Left ventricle myocardium superior (tissue), 1 donor: Measurements from ENCODE around the gene STARD8. TPM values are rescaled to one million over a fixed set of nuclear protein-coding genes. Genes with fewer than 3 reads are reported as not detected.
"Not testable (repeated sequence)": the region's sequence is repeated elsewhere in the genome, so short reads cannot be mapped to it uniquely, and the experiment has no call there.

Experiments used
- ATAC-seq: fragments of 200-7000 bp; cut with Tn5 transposase; one replicate; pipeline ENCODE4 v1.9.1; 2020; ENCODE audit warnings: mild to moderate bottlenecking, moderate library complexity
- DNase-seq: peaks from one replicate; pipeline ENCODE4 v3.0.0-alpha.2; 2020
- intact Hi-C: fragments of 100-400 bp; cut with micrococcal nuclease; formaldehyde crosslinking; loops from one replicate; pipeline ENCODE4 v1.11.0; 2022
- total RNA-seq: library from RNA; stranded (reverse); fragmentation: NEBNext Ultra II Directional; extraction: Animal tissue kit (Norgen Biotek cat#: 25700); gene quantifications from one replicate; pipeline ENCODE4 v1.2.1, GENCODE V29; 2021
- donor health status: DM: no; HTN: yes; CAD: no; lungs with severe emphysema.

STARD8 gene
- total RNA-seq, 1 donor from 2014 or later: 10.5 TPM

GRCh38 chrX:68652326-68653170 is 5.1 kb downstream of the STARD8 start:
- no peak for DNase-seq
- no peak for ATAC-seq
- intact Hi-C loops: no loop called here

DNA sequence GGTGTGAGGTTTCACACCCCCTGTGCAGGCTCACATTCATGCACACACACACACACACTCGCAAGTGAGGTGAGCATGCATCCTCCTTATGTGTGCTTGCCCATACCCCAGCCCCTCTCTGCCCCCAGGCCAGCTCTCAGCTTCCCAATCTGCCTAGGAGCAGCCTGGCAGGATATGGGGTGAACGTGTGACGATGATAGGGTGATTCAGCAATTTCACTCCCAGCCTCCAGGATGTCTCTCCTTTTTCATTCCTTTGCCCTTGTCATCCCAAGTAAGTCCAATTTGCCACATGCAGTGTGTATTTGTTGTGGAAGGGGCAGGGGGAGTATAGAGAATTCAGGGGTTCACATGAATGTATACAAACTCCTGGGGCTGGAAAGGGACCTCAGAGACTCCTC is 7.2 kb downstream of the STARD8 start:
- ATAC-seq (no peak), DNase-seq (no peak)
- intact Hi-C loops: no loop called here

- DNase-seq, intact Hi-C loops, ATAC-seq: not testable (repeated sequence)
These were observed 9.0 kb downstream of the STARD8 start for GRCh38 chrX:68656473-68656872.

GRCh38 chrX:68658530-68658929 is 11.1 kb downstream of the STARD8 start:
- ATAC-seq (peak; percentile 95), DNase-seq (peak; percentile 60)
- intact Hi-C loops: no loop called here

DNA sequence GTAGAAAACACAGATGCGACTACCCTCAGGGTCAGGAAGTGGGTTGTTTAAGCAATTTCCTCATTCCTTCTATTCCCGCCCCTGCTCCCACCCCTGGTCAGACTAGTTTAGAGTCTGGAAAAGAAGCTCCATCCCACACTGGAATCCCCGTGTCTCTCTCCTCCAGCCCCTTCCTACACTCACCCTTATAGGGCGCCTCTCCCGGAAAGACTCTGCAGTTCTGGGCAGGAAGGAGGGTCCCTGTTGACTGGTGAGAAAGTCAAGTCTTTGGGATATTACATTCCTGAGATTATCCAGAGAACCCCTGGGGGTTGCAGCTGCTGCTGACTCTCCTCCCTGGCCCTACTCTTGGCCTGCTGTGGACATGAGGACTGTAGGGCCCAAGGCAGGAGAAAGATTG is 11.9 kb downstream of the STARD8 start:
- intact Hi-C loops: no loop called here
- DNase-seq: no peak
- ATAC-seq: peak; percentile 58

DNA sequence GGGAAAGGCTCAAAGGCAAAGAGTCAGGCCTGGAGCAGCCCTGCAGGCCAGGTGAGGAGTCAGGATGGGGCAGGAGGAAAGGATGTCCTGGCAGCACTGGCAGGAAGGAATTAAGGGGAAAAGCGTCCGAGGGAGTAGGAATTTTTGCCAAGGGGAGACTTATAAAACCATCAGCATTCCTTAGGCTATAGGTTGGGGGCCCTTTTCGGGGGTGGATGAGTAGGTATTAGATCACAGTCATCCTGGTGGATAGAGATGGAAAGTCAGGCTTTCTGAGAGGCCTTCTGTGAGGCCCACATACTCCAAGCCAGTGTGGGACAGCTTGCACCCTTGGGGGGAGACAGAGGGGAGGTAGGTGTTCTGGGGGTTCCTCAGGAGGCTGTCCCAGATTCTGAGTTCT is 12.3 kb downstream of the STARD8 start:
- intact Hi-C loops: no loop called here
- DNase-seq: no peak
- no peak for ATAC-seq

DNA sequence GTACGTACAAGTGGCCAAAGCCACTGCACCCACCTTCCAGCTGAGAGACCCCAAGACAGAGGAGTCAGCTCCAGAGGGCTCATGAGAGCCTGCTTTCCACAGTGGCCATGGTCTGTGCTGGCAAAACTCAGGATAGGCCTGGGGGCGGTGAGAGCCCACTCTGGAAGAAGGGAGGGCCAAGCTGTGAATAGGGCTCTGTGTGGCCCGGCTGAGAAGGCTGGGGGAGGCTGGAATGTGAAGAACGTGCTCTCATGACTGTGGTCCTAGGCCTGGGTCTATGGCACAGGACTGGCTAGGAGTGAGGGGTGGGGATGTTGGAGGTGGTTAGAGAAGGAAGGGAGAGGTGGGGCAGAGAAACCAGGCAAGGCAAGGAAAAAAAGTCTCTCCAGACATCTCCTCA is 13.3 kb downstream of the STARD8 start:
- ATAC-seq (no peak), DNase-seq (no peak)
- intact Hi-C loops: no loop called here

DNA sequence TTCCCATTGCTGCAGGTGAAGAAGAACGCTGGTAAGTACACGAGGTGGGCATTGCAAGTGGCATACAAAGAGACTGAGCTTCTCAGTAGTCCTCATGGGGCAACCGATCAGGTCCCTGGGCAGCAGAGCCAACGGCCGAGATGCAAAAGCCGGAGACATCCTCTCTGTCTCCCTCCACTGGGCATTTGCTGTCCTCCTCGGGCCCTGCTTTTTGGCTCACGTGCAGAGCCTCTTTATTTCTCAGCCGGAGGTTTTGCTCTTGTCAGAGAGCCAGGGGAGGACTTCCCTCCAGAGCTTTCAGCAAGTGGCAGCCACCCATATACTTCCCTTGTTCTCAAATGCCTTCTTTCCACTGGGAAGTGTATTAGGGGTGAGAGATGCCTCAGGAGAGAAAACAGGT is 18.0 kb downstream of the STARD8 start:
- peak; percentile 71 for ATAC-seq
- DNase-seq: peak; percentile 43
- intact Hi-C loops: no loop called here

DNA sequence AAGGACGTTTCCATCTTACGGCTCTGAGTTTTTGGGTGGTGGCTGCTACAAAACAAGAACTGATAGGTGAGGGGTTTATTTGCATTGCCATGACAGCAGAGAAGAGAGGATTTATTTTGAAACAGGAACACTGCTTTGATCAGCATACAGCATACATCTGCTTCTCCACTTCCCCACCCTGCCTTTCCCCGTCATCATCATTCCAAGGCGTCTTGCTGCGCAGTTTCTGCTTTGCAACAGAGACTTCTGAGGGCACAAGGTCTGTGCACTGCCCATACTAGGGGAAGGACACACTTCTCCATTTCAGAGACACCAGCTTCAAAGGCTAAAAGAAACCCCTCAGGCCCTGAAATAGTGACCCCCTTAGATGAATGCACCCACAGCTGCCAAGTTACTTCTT is 19.1 kb downstream of the STARD8 start:
- no peak for DNase-seq
- peak; percentile 81 for ATAC-seq
- intact Hi-C loops: no loop called here

DNA sequence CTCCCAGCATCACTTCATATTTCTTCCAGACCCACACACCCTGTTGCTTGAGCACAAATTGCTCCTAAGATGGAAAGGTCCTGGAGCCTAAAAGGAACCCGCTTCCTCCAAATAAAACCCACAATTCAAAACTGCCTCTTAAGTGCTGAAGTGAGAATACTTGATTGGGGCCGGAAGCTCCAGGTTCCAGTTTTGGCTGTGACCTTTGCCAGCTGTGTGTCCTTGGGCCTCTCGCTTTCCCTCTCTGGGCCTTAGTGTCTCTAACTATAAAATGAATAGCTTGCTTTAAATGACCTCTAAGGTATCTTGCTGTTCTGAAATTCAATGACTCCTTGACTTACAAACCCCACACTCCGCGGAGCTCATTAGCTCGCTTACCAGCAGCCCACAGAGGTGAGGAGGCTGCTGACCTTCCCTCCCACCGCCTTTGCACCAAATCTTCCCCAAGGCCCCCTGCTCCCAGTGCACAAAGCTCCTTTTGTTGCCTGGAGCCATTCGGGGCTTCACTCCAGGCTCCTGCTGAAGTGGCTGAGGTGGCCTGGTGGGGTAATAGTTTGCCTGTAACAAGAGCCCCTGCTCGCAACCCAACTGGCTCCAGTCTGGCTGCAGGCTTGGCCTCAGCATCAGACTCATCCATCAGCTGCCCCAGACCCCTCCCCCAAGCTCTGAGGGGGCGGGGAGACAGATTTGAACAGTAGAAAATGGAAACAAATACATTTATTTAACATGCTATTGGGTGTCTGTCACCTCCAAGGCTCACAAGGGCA is 21.8 kb downstream of the STARD8 start:
- DNase-seq (no peak), ATAC-seq (no peak)
- intact Hi-C loops: no loop called here

- no peak for ATAC-seq
- DNase-seq: no peak
- intact Hi-C loops: no loop called here
These were observed 22.4 kb downstream of the STARD8 start for GRCh38 chrX:68669871-68670270.

- ATAC-seq: peak; percentile 48
- no peak for DNase-seq
- intact Hi-C loops: no loop called here
These were observed 23.8 kb downstream of the STARD8 start for GRCh38 chrX:68671221-68671620.

DNA sequence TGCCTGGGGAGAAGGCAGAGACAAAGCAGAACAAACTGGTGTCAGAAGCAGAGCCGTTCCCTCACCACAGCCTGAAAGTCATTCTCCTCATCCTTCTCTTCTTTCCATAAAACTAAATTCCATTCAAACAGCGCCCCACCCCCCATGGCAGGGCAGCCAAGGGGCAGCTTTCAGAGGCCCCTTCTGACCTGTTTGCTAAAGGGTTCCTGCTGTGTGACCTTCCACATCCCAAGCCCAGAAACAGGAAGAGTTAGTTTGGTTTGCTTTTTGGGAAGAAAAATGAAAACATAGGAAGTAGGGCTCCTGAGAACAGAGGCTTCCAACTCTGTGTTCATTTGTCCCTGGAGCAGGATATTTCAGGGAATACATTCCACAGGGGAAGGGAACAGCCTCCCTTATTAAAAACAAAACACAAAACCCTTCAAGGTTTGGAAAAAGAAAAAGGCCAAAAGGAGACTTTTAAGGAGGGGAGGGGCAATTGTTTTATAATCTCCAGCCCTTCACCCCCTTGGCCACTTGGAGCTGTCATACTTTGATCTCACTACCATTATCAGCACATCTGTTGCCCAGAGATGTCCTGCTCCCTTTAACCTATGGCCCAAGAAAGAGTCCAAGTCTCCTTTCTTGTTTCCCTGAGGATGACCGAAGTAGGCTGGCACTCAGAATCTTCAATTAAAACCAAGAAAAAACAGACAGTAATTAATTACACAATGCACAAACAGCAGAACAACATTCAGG is 25.3 kb downstream of the STARD8 start:
- DNase-seq: peak; percentile 66
- ATAC-seq: peak; percentile 83
- intact Hi-C loops: no loop called here

DNA sequence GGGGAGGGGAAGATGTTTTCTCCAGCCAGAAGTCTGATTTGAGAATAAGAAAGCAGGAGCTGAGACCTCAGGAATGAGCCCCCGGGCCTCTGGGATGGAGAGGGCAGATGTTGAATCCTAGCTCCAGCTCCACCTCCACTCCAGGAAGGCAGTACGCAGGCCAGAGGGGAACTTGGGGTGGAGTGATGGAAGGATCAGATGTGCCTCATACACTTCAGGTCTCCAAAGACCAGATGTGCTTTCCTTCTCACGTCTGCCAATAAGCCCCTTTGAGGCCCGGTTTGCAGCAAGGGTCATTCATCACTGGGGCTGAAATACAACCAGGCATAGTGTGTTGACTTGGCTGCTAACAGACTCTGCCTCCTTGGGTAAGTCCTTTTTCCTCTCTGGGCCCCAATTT is 28.1 kb downstream of the STARD8 start:
- ATAC-seq: no peak
- intact Hi-C loops: no loop called here
- no peak for DNase-seq

GRCh38 chrX:68676335-68676734 is 28.9 kb downstream of the STARD8 start:
- intact Hi-C loops: no loop called here
- ATAC-seq (no peak), DNase-seq (no peak)

DNA sequence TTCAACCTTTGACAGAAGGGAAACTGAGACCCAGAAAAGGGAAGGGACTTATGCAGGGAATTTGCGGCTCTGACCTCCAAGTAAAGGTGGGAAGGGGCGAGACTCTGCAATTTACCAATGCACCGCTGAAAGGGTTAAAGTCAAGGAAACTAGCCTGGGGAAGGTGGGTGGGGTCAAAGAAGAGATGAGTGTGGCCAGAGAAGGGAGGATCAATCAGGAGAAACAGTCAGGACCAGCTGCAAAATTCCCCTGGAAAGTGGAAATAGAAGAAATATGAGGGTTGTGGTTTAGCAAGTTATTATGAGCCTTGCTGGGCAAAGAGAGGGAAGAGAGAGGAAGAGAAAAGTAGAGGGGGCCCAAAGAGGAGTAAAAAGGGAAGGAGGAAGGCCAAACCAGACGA is 30.5 kb downstream of the STARD8 start:
- intact Hi-C loops: no loop called here
- no peak for DNase-seq
- ATAC-seq: no peak

DNA sequence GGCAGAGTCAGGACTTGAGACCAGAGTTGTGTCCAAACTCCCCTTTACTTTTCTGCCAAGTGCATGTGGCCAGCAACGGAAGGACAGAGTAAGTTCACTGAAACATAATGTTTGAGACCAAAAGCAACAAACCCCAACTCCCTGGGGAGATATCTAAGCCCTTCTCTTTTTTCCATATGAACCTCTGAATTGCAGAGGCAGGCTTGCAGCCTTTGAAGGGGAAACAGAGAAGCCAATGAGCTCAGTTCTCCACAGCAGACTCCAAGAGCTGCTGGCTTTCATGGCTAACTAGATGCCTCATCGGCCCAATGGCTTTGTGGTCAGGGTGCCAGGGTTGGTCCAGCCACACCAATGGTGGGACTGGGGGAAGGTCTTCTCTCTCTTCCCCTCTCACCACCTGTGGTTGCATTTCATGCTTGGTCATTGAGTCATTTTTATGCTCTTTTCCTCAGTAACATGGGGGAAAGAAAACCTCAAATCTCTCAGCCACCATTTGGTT is 34.0 kb downstream of the STARD8 start:
- no peak for DNase-seq
- peak; percentile 54 for ATAC-seq
- intact Hi-C loops: no loop called here

GRCh38 chrX:68682790-68683189 is 35.3 kb downstream of the STARD8 start:
- no peak for DNase-seq
- intact Hi-C loops: no loop called here
- no peak for ATAC-seq

DNA sequence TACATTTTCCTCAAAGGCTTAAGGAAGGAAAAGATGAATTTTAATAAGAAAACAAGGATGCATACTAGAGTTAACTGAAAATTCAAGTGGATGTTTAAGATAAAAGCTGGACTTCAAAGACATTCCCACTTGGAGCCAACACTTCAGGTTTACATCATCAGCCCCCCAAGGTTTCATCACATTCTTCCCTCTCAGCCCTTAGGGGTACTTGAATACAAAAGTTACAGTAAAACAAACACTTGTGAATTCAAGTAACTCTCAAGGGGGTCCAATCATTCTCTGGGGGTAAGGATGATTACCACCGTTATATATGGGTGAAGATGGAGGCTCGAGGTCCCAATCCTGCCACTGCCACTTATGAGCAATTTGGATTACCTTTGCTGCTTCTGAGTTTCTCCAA is 36.1 kb downstream of the STARD8 start:
- intact Hi-C loops: no loop called here
- ATAC-seq: no peak
- no peak for DNase-seq
